Activated naive CD4-positive, alpha-beta T cell treated with anti-CD3 and anti-CD28 coated beads, Interleukin-2, amount 10 ng/mL, durations not matched to agents 7 days and 5 days (primary cell): ENCODE data around the gene RYR3.

ENCODE experiments used
- CTCF ChIA-PET: fragments of 350-600 bp; sonication (Branson Sonifier 250); formaldehyde crosslinking; loops from one replicate; lab custom pipeline; 2021; ENCODE audit warnings: antibody characterized with exemption; lab: Charles Lee
- DNase-seq: peaks from one replicate; pipeline ENCODE4 v3.0.0-alpha.2; 2020
- H3K27ac Mint-ChIP-seq: one replicate; pipeline ENCODE4 v1.8.0; 2021; ENCODE audit warnings: mild to moderate bottlenecking, moderate library complexity, mixed read lengths
- H3K27me3 Mint-ChIP-seq: one replicate; pipeline ENCODE4 v1.8.0; 2021; ENCODE audit warnings: mild to moderate bottlenecking, mixed read lengths
- H3K36me3 Mint-ChIP-seq: one replicate; pipeline ENCODE4 v1.8.0; 2021; ENCODE audit warnings: mixed read lengths
- H3K4me1 Mint-ChIP-seq: one replicate; pipeline ENCODE4 v1.8.0; 2021; ENCODE audit warnings: mixed read lengths
- H3K4me3 Mint-ChIP-seq: one replicate; pipeline ENCODE4 v1.8.0; 2021; ENCODE audit warnings: mild to moderate bottlenecking, moderate library complexity, mixed read lengths
- H3K9me3 Mint-ChIP-seq: one replicate; pipeline ENCODE4 v1.8.0; 2021; ENCODE audit warnings: mixed read lengths

RYR3 gene

GRCh38 chr15:33503681-33504080 lies 192.9 kb downstream of the RYR3 start:
- Mint-ChIP-seq H3K4me1 (no peaks in the 10 kb centered on the region), H3K27ac (no peak overlapping the region), H3K4me3 (no peak overlapping the region), H3K36me3 (no peaks in the 10 kb centered on the region), H3K27me3 (no peaks in the 10 kb centered on the region), H3K9me3 (no peaks in the 10 kb centered on the region)
- DNase-seq: no peak
- CTCF ChIA-PET: no interaction called here

- H3K27me3 Mint-ChIP-seq: no peaks in the 10 kb centered on the region
- DNase-seq: no peak
- no peak overlapping the region for H3K27ac Mint-ChIP-seq
- H3K4me3 Mint-ChIP-seq: no peak overlapping the region
- H3K4me1 Mint-ChIP-seq: no peaks in the 10 kb centered on the region
- no peaks in the 10 kb centered on the region for H3K9me3 Mint-ChIP-seq
- H3K36me3 Mint-ChIP-seq: no peaks in the 10 kb centered on the region
- CTCF ChIA-PET: no interaction called here
Observed at GRCh38 chr15:33506781-33507296, 196.1 kb downstream of the RYR3 start.

- H3K4me1 Mint-ChIP-seq: no peaks in the 10 kb centered on the region
- H3K4me3 Mint-ChIP-seq: no peak overlapping the region
Observed at GRCh38 chr15:33508703-33509102, 197.9 kb downstream of the RYR3 start.

GRCh38 chr15:33515121-33515520 lies 204.4 kb downstream of the RYR3 start:
- Mint-ChIP-seq H3K4me1 (no peaks in the 10 kb centered on the region), H3K4me3 (no peak overlapping the region), H3K27ac (no peak overlapping the region), H3K27me3 (no peaks in the 10 kb centered on the region), H3K9me3 (no peaks in the 10 kb centered on the region), H3K36me3 (no peaks in the 10 kb centered on the region)
- CTCF ChIA-PET: no interaction called here
- no peak for DNase-seq

More at GRCh38 chr15:33508703-33509102, 197.9 kb downstream of the RYR3 start:
- Mint-ChIP-seq H3K27ac (no peak overlapping the region), H3K9me3 (no peaks in the 10 kb centered on the region), H3K27me3 (no peaks in the 10 kb centered on the region), H3K36me3 (no peaks in the 10 kb centered on the region)
- no peak for DNase-seq
- CTCF ChIA-PET: no interaction called here

GRCh38 chr15:33516563-33516962 lies 205.8 kb downstream of the RYR3 start:
- no peaks in the 10 kb centered on the region for H3K9me3 Mint-ChIP-seq
- CTCF ChIA-PET: no interaction called here
- H3K27me3 Mint-ChIP-seq: no peaks in the 10 kb centered on the region
- no peaks in the 10 kb centered on the region for H3K4me1 Mint-ChIP-seq
- no peak overlapping the region for H3K27ac Mint-ChIP-seq
- no peak for DNase-seq
- H3K36me3 Mint-ChIP-seq: no peaks in the 10 kb centered on the region
- H3K4me3 Mint-ChIP-seq: no peak overlapping the region

GRCh38 chr15:33517944-33518343 lies 207.2 kb downstream of the RYR3 start:
- Mint-ChIP-seq H3K27ac (no peak overlapping the region), H3K36me3 (no peaks in the 10 kb centered on the region), H3K27me3 (no peaks in the 10 kb centered on the region), H3K4me3 (no peak overlapping the region), H3K9me3 (no peaks in the 10 kb centered on the region), H3K4me1 (no peaks in the 10 kb centered on the region)
- CTCF ChIA-PET: no interaction called here
- DNase-seq: no peak

GRCh38 chr15:33518421-33518820 lies 207.7 kb downstream of the RYR3 start:
- H3K36me3 Mint-ChIP-seq: no peaks in the 10 kb centered on the region
- CTCF ChIA-PET: no interaction called here
- DNase-seq: no peak
- no peak overlapping the region for H3K4me3 Mint-ChIP-seq
- no peaks in the 10 kb centered on the region for H3K9me3 Mint-ChIP-seq
- no peak overlapping the region for H3K27ac Mint-ChIP-seq
- H3K4me1 Mint-ChIP-seq: no peaks in the 10 kb centered on the region
- H3K27me3 Mint-ChIP-seq: no peaks in the 10 kb centered on the region

- DNase-seq: no peak
- H3K4me1 Mint-ChIP-seq: no peaks in the 10 kb centered on the region
- no peaks in the 10 kb centered on the region for H3K27me3 Mint-ChIP-seq
- H3K9me3 Mint-ChIP-seq: no peaks in the 10 kb centered on the region
- CTCF ChIA-PET: no interaction called here
- no peak overlapping the region for H3K27ac Mint-ChIP-seq
- no peaks in the 10 kb centered on the region for H3K36me3 Mint-ChIP-seq
- no peak overlapping the region for H3K4me3 Mint-ChIP-seq
Observed at GRCh38 chr15:33524274-33524673, 213.5 kb downstream of the RYR3 start.

GRCh38 chr15:33526532-33526931 lies 215.8 kb downstream of the RYR3 start:
- Mint-ChIP-seq H3K27ac (no peak overlapping the region), H3K4me3 (no peak overlapping the region), H3K9me3 (no peaks in the 10 kb centered on the region), H3K4me1 (no peaks in the 10 kb centered on the region), H3K36me3 (no peaks in the 10 kb centered on the region), H3K27me3 (no peaks in the 10 kb centered on the region)
- DNase-seq: no peak
- CTCF ChIA-PET: no interaction called here

GRCh38 chr15:33533197-33533596 lies 222.4 kb downstream of the RYR3 start:
- no peaks in the 10 kb centered on the region for H3K4me1 Mint-ChIP-seq
- peaks cover 5% of the 10 kb centered on the region for H3K27me3 Mint-ChIP-seq
- H3K27ac Mint-ChIP-seq: no peak overlapping the region
- no peak for DNase-seq
- CTCF ChIA-PET: no interaction called here
- H3K4me3 Mint-ChIP-seq: no peak overlapping the region
- H3K36me3 Mint-ChIP-seq: no peaks in the 10 kb centered on the region
- H3K9me3 Mint-ChIP-seq: no peaks in the 10 kb centered on the region

GRCh38 chr15:33534642-33535041 lies 223.9 kb downstream of the RYR3 start:
- no peak for DNase-seq
- H3K4me3 Mint-ChIP-seq: no peak overlapping the region
- H3K27ac Mint-ChIP-seq: no peak overlapping the region
- no peaks in the 10 kb centered on the region for H3K9me3 Mint-ChIP-seq
- H3K36me3 Mint-ChIP-seq: no peaks in the 10 kb centered on the region
- CTCF ChIA-PET: no interaction called here
- H3K27me3 Mint-ChIP-seq: peaks cover 5% of the 10 kb centered on the region
- H3K4me1 Mint-ChIP-seq: no peaks in the 10 kb centered on the region

- Mint-ChIP-seq H3K27ac (no peak overlapping the region), H3K36me3 (no peaks in the 10 kb centered on the region), H3K9me3 (no peaks in the 10 kb centered on the region), H3K27me3 (peaks cover 5% of the 10 kb centered on the region), H3K4me3 (no peak overlapping the region), H3K4me1 (no peaks in the 10 kb centered on the region)
- DNase-seq: no peak
- CTCF ChIA-PET: no interaction called here
Observed at GRCh38 chr15:33535135-33535534, 224.4 kb downstream of the RYR3 start.

- no peak for DNase-seq
- no peak overlapping the region for H3K4me3 Mint-ChIP-seq
- peaks cover 5% of the 10 kb centered on the region for H3K27me3 Mint-ChIP-seq
- H3K9me3 Mint-ChIP-seq: no peaks in the 10 kb centered on the region
- CTCF ChIA-PET: no interaction called here
- no peaks in the 10 kb centered on the region for H3K36me3 Mint-ChIP-seq
- H3K27ac Mint-ChIP-seq: no peak overlapping the region
- H3K4me1 Mint-ChIP-seq: no peaks in the 10 kb centered on the region
Observed at GRCh38 chr15:33539825-33540573, 229.2 kb downstream of the RYR3 start.

GRCh38 chr15:33543957-33544356 lies 233.2 kb downstream of the RYR3 start:
- no peak overlapping the region for H3K27ac Mint-ChIP-seq
- CTCF ChIA-PET: no interaction called here

GRCh38 chr15:33545866-33546265 lies 235.1 kb downstream of the RYR3 start:
- H3K27ac Mint-ChIP-seq: no peak overlapping the region
- CTCF ChIA-PET: no interaction called here
- H3K27me3 Mint-ChIP-seq: no peaks in the 10 kb centered on the region
- no peaks in the 10 kb centered on the region for H3K4me1 Mint-ChIP-seq
- no peak for DNase-seq
- H3K9me3 Mint-ChIP-seq: peaks cover 1% of the 10 kb centered on the region
- no peaks in the 10 kb centered on the region for H3K36me3 Mint-ChIP-seq
- H3K4me3 Mint-ChIP-seq: no peak overlapping the region

More at GRCh38 chr15:33543957-33544356, 233.2 kb downstream of the RYR3 start:
- no peaks in the 10 kb centered on the region for H3K36me3 Mint-ChIP-seq
- H3K4me3 Mint-ChIP-seq: no peak overlapping the region
- DNase-seq: no peak
- H3K27me3 Mint-ChIP-seq: no peaks in the 10 kb centered on the region
- no peaks in the 10 kb centered on the region for H3K9me3 Mint-ChIP-seq
- H3K4me1 Mint-ChIP-seq: no peaks in the 10 kb centered on the region
